Measurements from ENCODE around the gene MED13. TPM values are rescaled to one million over a fixed set of nuclear protein-coding genes. Genes with fewer than 3 reads are reported as not detected.
"Not testable (repeated sequence)": the region's sequence is repeated elsewhere in the genome, so short reads cannot be mapped to it uniquely, and the experiment has no call there.

Gene MED13
- total RNA-seq, 1 experiment from 2014 or later: 77.6 TPM

- no peaks in the 10 kb centered on the region for H3K27me3 ChIP-seq (replicated peaks; ENCODE audit: control insufficient read depth, insufficient read depth, low read length)
- no peak for DNase-seq
- Mint-ChIP-seq H3K4me1 (ENCODE audit: low read depth, unreplicated experiment) (no peaks in the 10 kb centered on the region), H3K9me3 (ENCODE audit: unreplicated experiment) (no peaks in the 10 kb centered on the region), H3K36me3 (ENCODE audit: insufficient read depth, unreplicated experiment) (peaks cover 55% of the 10 kb centered on the region), H3K27ac (ENCODE audit: unreplicated experiment) (no peak overlapping the region), H3K27me3 (ENCODE audit: insufficient read depth, unreplicated experiment) (no peaks in the 10 kb centered on the region), H3K4me3 (ENCODE audit: unreplicated experiment) (no peak overlapping the region)
- no TSS peak for BruUV-seq (replicated peaks)
- no peak overlapping the region for H3K4me3 ChIP-seq (ENCODE audit: low read depth, low read length)
- no peaks in the 10 kb centered on the region for H3K4me1 ChIP-seq
- H3K36me3 ChIP-seq (ENCODE audit: control insufficient read depth, insufficient read depth, low read length): no peaks in the 10 kb centered on the region
- ChIA-PET CTCF (no interaction called here), POLR2A (no interaction called here)
- TF ChIP-seq CTCF (IDR thresholded peaks at IDR 0.05; ENCODE audit: insufficient read depth in 1 of 2, low read depth in 1 of 2, low read length in 1 of 2, severe bottlenecking in 1 of 2, unreplicated experiment in 1 of 2): no peak
- intact Hi-C loops (cut with micrococcal nuclease; ENCODE audit: unreplicated experiment): no loop called here
- H3K9me3 ChIP-seq: no peaks in the 10 kb centered on the region
Measured at GRCh38 chr17:61903251-61903650, 161.8 kb downstream of the MED13 start.

GRCh38 chr17:61897548-61898180 is 167.4 kb downstream of the MED13 start:
- Histone ChIP-seq H3K36me3 (ENCODE audit: control insufficient read depth, insufficient read depth, low read length) (no peaks in the 10 kb centered on the region), H3K27me3 (replicated peaks; ENCODE audit: control insufficient read depth, insufficient read depth, low read length) (no peaks in the 10 kb centered on the region), H3K4me1 (0 out of 2 replicates have a peak, but pooled peaks cover 3% of the 10 kb centered on the region), H3K9me3 (no peaks in the 10 kb centered on the region), H3K4me3 (ENCODE audit: low read depth, low read length) (no peak overlapping the region)
- intact Hi-C loops (cut with micrococcal nuclease; ENCODE audit: unreplicated experiment): no loop called here
- ChIA-PET CTCF (interaction anchor here (1.5 kb wide), 1 partner anchor 212 kb away, joined by 4 read pairs; no protein-coding TSS in a partner anchor), POLR2A (interaction anchor here (0.6 kb wide), 1 partner anchor 34 kb away, joined by 4 read pairs; the partner anchor contains the start of gene BRIP1)
- Mint-ChIP-seq H3K4me1 (ENCODE audit: low read depth, unreplicated experiment) (no peaks in the 10 kb centered on the region), H3K9me3 (ENCODE audit: unreplicated experiment) (no peaks in the 10 kb centered on the region), H3K36me3 (ENCODE audit: insufficient read depth, unreplicated experiment) (peaks cover 24% of the 10 kb centered on the region), H3K27me3 (ENCODE audit: insufficient read depth, unreplicated experiment) (no peaks in the 10 kb centered on the region), H3K4me3 (ENCODE audit: unreplicated experiment) (no peak overlapping the region), H3K27ac (ENCODE audit: unreplicated experiment) (no peak overlapping the region)
- TF ChIP-seq CTCF (IDR thresholded peaks at IDR 0.05; ENCODE audit: insufficient read depth in 1 of 2, low read depth in 1 of 2, low read length in 1 of 2, severe bottlenecking in 1 of 2, unreplicated experiment in 1 of 2): no peak
- DNase-seq: no peak
- no TSS peak for BruUV-seq (replicated peaks)

- CTCF ChIA-PET: no interaction called here
- Mint-ChIP-seq H3K27me3 (ENCODE audit: insufficient read depth, unreplicated experiment) (no peaks in the 10 kb centered on the region), H3K4me3 (ENCODE audit: unreplicated experiment) (no peak overlapping the region), H3K4me1 (ENCODE audit: low read depth, unreplicated experiment) (no peaks in the 10 kb centered on the region), H3K36me3 (ENCODE audit: insufficient read depth, unreplicated experiment) (peaks cover 18% of the 10 kb centered on the region), H3K9me3 (ENCODE audit: unreplicated experiment) (no peaks in the 10 kb centered on the region), H3K27ac (ENCODE audit: unreplicated experiment) (no peak overlapping the region)
- Histone ChIP-seq H3K4me1 (0 out of 2 replicates have a peak, but pooled peaks cover 3% of the 10 kb centered on the region), H3K27me3 (replicated peaks; ENCODE audit: control insufficient read depth, insufficient read depth, low read length) (no peaks in the 10 kb centered on the region), H3K36me3 (ENCODE audit: control insufficient read depth, insufficient read depth, low read length) (no peaks in the 10 kb centered on the region), H3K4me3 (ENCODE audit: low read depth, low read length) (no peak overlapping the region), H3K9me3 (no peaks in the 10 kb centered on the region)
- no peak for TF ChIP-seq CTCF (IDR thresholded peaks at IDR 0.05; ENCODE audit: insufficient read depth in 1 of 2, low read depth in 1 of 2, low read length in 1 of 2, severe bottlenecking in 1 of 2, unreplicated experiment in 1 of 2)
- no peak for DNase-seq
- POLR2A ChIA-PET: no interaction called here
- BruUV-seq (replicated peaks): no TSS peak
- intact Hi-C loops (cut with micrococcal nuclease; ENCODE audit: unreplicated experiment): no loop called here
Measured at GRCh38 chr17:61895391-61895790, 169.7 kb downstream of the MED13 start.

- H3K9me3 Mint-ChIP-seq (ENCODE audit: unreplicated experiment); BruUV-seq (replicated peaks); intact Hi-C loops (cut with micrococcal nuclease; ENCODE audit: unreplicated experiment); H3K27me3 ChIP-seq (replicated peaks; ENCODE audit: control insufficient read depth, insufficient read depth, low read length); CTCF ChIA-PET; H3K4me1 Mint-ChIP-seq (ENCODE audit: low read depth, unreplicated experiment); POLR2A ChIA-PET; H3K27ac Mint-ChIP-seq (ENCODE audit: unreplicated experiment); H3K27me3 Mint-ChIP-seq (ENCODE audit: insufficient read depth, unreplicated experiment); H3K4me3 Mint-ChIP-seq (ENCODE audit: unreplicated experiment); H3K4me1 ChIP-seq; H3K4me3 ChIP-seq (ENCODE audit: low read depth, low read length); DNase-seq; H3K36me3 ChIP-seq (ENCODE audit: control insufficient read depth, insufficient read depth, low read length); H3K9me3 ChIP-seq: not testable (repeated sequence)
- H3K36me3 Mint-ChIP-seq (ENCODE audit: insufficient read depth, unreplicated experiment): peaks cover 12% of the 10 kb centered on the region
Measured at GRCh38 chr17:61894310-61894709, 170.8 kb downstream of the MED13 start.

Measured in Caco-2 (cell line).